Stimulated activated CD4-positive, alpha-beta T cell treated with anti-CD3 and anti-CD28 coated beads, Interleukin-4, amount 100 ng/mL, for 1 hour (primary cell): ENCODE results near the gene SLC35B1.
"Not testable (repeated sequence)": the region's sequence is repeated elsewhere in the genome, so short reads cannot be mapped to it uniquely, and the experiment has no call there.

Experiments used
- DNase-seq: peaks from one replicate; pipeline ENCODE4 v3.0.0-alpha.2; 2020

SLC35B1 gene

GRCh38 chr17:49699966-49700575 lies 7.7 kb downstream of the SLC35B1 start:
- no peak for DNase-seq

DNA sequence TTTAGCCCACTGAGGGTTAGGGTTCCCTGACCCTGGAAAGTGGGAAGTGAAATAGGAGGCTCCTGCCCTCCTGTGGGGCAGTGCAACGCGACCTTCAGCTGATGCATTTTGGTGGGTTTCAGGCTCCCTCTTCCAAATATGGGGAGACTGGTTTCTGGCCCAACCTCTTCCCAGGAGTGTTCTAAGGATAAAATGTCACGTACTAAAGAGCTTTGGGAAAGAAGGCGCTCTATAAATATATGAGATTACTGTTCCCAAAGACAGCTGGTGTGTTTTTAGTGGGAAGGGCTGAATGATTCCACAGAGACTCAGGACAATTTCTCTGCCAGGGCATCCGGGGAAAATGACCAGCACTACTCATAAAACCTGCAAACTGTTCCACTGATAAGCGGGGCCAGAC lies 9.8 kb downstream of the SLC35B1 start:
- DNase-seq, result no peak

DNA sequence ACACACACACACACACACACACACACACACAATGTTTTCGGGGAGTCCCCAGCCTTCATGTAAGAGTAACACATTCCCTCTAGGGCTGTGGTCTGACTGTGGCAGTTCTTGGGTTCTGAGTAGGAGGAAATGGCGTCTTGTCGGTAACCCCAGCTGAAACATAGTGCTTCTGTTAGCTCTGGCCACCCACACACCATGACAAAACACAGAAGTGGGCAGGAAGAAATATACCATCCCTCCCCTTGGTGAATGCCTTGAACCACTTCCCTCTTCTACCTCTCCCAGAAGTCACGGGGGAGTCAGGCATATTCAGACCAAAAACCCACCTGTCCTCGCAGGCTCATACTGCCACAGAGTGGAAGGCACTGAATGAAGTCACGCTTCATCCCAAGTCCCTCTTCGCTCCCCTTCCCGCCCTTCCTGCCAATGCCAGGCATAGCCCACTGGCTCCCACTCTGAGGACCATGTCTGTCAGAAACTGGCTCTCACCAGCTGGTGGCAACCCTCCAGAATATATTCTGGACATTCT lies 11.5 kb downstream of the SLC35B1 start:
- DNase-seq, result peak; percentile 58

DNA sequence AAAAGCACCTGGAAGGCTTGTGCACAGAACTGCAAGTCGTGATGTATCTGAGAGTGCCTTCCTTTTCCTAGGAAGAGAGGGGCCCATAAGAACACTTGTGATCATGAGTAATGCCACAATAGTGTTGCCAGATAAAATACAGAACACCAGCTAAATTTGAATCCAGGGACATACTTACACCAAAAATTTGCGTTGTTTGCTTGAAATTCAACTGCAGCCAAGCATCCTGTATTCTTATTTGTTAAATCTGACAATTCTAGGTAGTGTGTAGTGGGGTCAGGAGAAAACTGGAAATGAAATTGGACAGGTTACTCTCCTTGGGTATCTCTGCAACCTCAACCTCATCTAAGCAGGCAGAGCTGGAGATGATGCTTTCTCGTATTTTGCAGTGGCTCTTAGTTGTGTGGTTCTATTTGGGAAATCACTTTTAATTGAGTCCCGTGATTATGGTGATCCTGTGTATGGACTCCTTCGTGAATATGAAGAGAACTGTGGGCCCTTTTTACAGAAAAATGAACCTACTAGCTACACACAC lies 12.0 kb downstream of the SLC35B1 start:
- DNase-seq, result no peak

- peak; percentile 73 for DNase-seq
Measured at GRCh38 chr17:49694847-49695697, 12.7 kb downstream of the SLC35B1 start.

DNA sequence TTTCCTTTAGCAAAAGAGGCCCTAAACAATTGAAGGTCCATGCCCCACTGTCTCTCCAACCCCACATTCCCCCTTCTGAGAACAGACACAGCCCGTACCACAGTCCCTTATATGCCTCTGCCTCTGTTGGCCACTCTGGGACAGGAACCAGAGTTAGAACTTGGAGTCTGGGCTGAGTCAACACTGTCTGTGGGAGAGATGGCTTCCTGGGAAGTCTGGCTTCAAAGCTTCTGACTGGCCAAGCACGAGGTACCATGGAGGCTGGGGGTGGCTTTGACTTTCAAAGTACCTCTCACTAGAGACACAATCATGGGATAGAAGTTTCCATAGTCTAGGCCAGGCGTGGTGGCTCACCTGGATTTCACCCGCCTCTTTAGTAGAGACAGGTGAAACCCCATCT lies 15.0 kb downstream of the SLC35B1 start:
- no peak for DNase-seq

- DNase-seq, result no peak
Measured at GRCh38 chr17:49691677-49692191, 16.0 kb downstream of the SLC35B1 start.

GRCh38 chr17:49691086-49691676 lies 16.6 kb downstream of the SLC35B1 start:
- no peak for DNase-seq

GRCh38 chr17:49690256-49690655 lies 17.5 kb downstream of the SLC35B1 start:
- no peak for DNase-seq

DNA sequence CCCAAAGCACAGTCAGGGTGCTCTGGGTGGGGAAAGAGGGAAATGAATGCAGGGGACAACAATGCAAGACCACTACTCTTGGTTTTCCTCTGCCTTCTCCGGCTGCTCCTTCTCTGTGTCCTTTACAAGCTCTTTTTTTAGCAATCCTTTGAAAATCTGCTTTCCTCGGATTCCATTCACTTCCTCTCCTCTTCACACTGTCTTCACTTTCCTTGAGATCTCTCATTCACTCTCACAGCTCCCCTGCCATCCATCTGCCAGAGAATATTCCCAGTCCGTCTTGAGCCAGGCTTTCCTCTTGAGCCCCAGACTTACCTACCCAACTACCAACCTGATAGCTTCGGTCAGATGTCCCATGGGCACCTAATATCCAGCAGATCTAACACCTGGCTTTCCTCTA lies 18.9 kb downstream of the SLC35B1 start:
- no peak for DNase-seq

GRCh38 chr17:49687878-49688491 lies 19.8 kb downstream of the SLC35B1 start:
- no peak for DNase-seq

GRCh38 chr17:49681106-49681979 lies 26.4 kb downstream of the SLC35B1 start:
- no peak for DNase-seq

GRCh38 chr17:49680314-49680713 lies 27.4 kb downstream of the SLC35B1 start:
- DNase-seq, result no peak

GRCh38 chr17:49677933-49678847 lies 29.6 kb downstream of the SLC35B1 start, which contains the start of gene SPOP:
SPOP (minus strand) TSS chr17:49678097; CDS start chr17:49622810, 55,287 bp downstream.
- peak; percentile 98 for DNase-seq

GRCh38 chr17:49677134-49677932 lies 30.4 kb downstream of the SLC35B1 start:
- peak; percentile 98 for DNase-seq

GRCh38 chr17:49676276-49676868 lies 31.4 kb downstream of the SLC35B1 start:
- DNase-seq, result no peak

GRCh38 chr17:49674507-49674906 lies 33.3 kb downstream of the SLC35B1 start:
- no peak for DNase-seq

DNA sequence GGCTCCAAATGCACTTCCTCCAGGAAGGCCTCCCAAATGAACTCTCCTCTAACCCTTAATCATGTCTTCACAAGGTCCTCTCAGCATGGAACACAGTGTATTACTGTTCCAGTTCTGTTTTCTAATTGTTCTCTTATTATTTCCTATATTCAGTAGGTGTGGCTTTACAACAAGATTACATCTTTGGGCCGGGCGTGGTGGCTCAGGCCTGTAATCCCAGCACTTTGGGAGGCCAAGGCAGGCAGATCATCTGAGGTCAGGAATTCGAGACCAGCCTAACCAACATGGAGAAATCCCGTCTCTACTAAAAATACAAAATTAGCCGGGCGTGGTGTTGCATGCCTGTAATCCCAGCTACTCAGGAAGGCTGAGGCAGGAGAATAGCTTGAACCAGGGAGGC lies 34.1 kb downstream of the SLC35B1 start:
- not testable (repeated sequence) for DNase-seq

DNA sequence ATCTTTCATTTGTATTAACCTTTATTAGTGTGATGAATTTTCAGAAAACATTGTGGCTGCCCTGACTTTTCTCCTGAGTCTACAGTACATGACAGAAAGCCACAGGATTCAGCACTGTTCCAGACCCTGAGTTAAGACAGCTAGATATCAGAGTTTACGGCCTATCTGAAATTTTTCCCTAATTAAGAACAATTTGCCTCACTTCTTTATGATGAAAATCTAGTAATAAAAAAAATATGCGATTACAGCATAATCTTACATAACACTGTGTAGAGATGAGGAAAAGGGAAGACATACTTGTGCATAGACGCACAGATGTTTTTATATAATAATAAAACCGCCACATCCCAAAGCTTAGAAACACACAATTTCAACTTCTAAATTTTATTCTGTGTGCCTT lies 37.1 kb downstream of the SLC35B1 start:
- no peak for DNase-seq
